GM19099 (cell line): ENCODE results near the gene FTH1.

ENCODE experiments used
- POLR2A ChIP-seq: IDR thresholded peaks from 3 replicates; pipeline ENCODE4 v1.6.1; 2011; ENCODE audit warnings: low read depth; ENCODE audit not compliant: insufficient read length; ENCODE audit errors: extremely low read depth

Gene FTH1

GRCh38 chr11:61948505-61948904, 18.9 kb downstream of the FTH1 start:
- no peak for TF ChIP-seq POLR2A

GRCh38 chr11:61947486-61948210, 19.8 kb downstream of the FTH1 start:
- TF ChIP-seq POLR2A, result no peak

- no peak for TF ChIP-seq POLR2A
Measured at GRCh38 chr11:61946894-61947293, 20.5 kb downstream of the FTH1 start.

GRCh38 chr11:61945191-61945590, 22.2 kb downstream of the FTH1 start:
- TF ChIP-seq POLR2A, result no peak

- no peak for TF ChIP-seq POLR2A
Measured at GRCh38 chr11:61940466-61940865, 27.0 kb downstream of the FTH1 start.

GRCh38 chr11:61935861-61936260, 31.6 kb downstream of the FTH1 start:
- TF ChIP-seq POLR2A, result no peak

GRCh38 chr11:61930933-61931332, 36.5 kb downstream of the FTH1 start:
- TF ChIP-seq POLR2A, result no peak

GRCh38 chr11:61928606-61929005, 38.8 kb downstream of the FTH1 start:
- no peak for TF ChIP-seq POLR2A

GRCh38 chr11:61927501-61927900, 39.9 kb downstream of the FTH1 start:
- TF ChIP-seq POLR2A, result no peak

- TF ChIP-seq POLR2A, result no peak
Measured at GRCh38 chr11:61926235-61926634, 41.2 kb downstream of the FTH1 start.

GRCh38 chr11:61925736-61926135, 41.7 kb downstream of the FTH1 start:
- no peak for TF ChIP-seq POLR2A

- no peak for TF ChIP-seq POLR2A
Measured at GRCh38 chr11:61924064-61924455, 43.4 kb downstream of the FTH1 start.

- no peak for TF ChIP-seq POLR2A
Measured at GRCh38 chr11:61923166-61924063, 44.0 kb downstream of the FTH1 start.

- no peak for TF ChIP-seq POLR2A
Measured at GRCh38 chr11:61922539-61922938, 44.9 kb downstream of the FTH1 start.

- no peak for TF ChIP-seq POLR2A
Measured at GRCh38 chr11:61921446-61921845, 46.0 kb downstream of the FTH1 start.
